GM19193 (cell line): ENCODE results near the gene PACSIN2.

ENCODE experiments used
- POLR2A ChIP-seq: IDR thresholded peaks from 4 replicates; pipeline ENCODE4 v1.6.1; 2011; ENCODE audit not compliant: insufficient read depth, insufficient read length; ENCODE audit errors: extremely low read depth

PACSIN2 gene

DNA sequence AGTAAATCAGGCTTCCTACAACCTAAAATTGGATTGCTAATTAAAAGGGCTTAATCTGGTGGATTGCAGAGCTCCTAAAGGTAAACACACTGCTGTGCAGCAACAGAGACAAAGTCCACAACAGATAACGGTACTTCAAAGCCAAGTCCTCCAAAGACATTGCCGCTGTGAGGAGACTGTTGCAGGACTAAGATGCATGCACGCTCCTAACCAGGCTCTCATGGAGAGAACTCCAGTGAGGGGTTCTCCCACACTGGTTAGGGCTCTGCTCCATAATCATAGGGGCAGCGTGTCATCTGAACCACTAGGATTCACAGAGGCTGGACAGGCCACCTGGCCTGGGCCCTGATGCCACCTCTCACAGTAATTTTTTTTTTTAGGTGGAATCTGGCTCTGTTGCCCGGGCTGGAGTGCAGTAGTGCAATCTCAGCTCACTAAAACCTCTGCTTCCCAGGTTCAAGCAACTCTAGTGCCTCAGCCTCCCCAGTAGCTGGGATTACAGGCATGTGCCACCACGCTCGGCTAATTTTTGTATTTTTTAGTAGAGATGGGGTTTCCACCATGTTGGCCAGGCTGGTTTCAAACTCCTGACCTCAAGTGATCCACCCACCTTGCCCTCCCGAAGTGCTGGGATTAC is 101.0 kb downstream of the PACSIN2 start:
- TF ChIP-seq POLR2A: no peak

- no peak for TF ChIP-seq POLR2A
Measured at GRCh38 chr22:42912059-42912458, 102.9 kb downstream of the PACSIN2 start.

GRCh38 chr22:42910221-42910942 is 104.6 kb downstream of the PACSIN2 start:
- no peak for TF ChIP-seq POLR2A

- no peak for TF ChIP-seq POLR2A
Measured at GRCh38 chr22:42909363-42910058, 105.4 kb downstream of the PACSIN2 start.

GRCh38 chr22:42908374-42908746 is 106.6 kb downstream of the PACSIN2 start:
- no peak for TF ChIP-seq POLR2A

GRCh38 chr22:42907404-42908373 is 107.3 kb downstream of the PACSIN2 start:
- no peak for TF ChIP-seq POLR2A

DNA sequence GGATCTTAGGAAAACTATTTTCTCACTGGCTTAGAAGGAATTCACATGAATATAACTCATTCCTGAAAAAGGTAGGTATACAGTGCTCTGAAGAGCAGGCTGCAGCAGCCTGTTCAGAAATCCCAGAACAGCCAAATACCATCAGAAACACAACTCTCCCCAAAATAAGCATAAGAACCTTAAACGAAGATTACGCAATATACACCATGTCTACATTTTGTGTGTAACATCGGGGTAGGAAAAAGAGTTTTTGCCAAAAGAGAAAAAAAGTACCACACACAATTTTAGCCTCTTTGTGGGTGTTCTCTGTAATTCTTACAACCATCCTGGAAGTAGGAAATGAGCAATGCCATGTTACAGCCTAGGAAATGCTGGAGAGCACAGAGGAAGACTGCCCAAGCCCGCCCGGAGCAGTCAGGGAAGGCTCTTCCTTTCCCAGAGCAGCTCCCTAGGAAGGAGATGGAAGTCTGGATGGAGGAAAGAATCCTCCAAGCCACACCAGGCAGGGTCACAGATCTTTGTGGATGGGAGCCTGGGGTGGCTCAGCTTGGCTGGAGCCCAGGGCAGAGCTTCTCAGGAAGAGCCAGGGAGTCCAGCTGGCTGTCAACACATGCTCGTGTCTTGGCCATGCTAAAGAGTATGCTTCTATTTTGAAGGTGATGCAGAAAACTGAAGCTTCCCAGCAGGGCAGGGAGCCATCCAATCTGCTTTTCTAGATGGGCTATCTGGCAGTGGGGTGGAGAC is 108.2 kb downstream of the PACSIN2 start:
- no peak for TF ChIP-seq POLR2A

- TF ChIP-seq POLR2A: no peak
Measured at GRCh38 chr22:42905702-42906183, 109.2 kb downstream of the PACSIN2 start.

GRCh38 chr22:42905217-42905616 is 109.7 kb downstream of the PACSIN2 start:
- no peak for TF ChIP-seq POLR2A

GRCh38 chr22:42904050-42904449 is 110.9 kb downstream of the PACSIN2 start:
- no peak for TF ChIP-seq POLR2A

DNA sequence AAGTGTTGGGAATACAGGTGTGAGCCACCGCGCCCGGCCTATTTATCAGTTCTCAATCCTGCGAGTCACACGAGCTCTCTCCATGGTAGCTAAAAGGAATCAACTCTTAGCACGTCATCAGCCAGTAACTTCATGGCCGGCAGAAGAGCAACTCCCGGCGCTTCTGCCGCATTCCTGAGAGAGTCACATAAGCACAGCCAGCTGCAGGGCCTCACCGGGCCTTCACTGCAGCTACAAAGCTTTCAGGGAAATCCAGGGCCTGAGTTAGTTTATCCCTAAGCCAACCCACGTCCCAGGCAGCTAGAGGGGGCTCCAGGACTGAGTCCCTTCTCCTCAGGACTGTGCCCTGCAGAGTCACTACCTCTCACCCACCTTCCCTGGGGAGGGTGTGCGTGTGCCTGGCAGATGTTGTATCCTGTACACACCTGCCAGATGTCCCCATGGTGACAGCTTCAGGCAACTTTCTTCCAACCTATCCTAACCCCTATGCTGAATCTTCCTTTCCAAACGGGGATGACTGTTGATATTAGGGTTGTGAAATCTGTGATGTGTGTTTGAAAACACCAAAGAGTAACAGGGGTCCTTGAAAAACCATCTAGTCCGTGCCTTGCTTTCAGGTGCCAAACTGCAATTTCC is 112.0 kb downstream of the PACSIN2 start:
- no peak for TF ChIP-seq POLR2A

DNA sequence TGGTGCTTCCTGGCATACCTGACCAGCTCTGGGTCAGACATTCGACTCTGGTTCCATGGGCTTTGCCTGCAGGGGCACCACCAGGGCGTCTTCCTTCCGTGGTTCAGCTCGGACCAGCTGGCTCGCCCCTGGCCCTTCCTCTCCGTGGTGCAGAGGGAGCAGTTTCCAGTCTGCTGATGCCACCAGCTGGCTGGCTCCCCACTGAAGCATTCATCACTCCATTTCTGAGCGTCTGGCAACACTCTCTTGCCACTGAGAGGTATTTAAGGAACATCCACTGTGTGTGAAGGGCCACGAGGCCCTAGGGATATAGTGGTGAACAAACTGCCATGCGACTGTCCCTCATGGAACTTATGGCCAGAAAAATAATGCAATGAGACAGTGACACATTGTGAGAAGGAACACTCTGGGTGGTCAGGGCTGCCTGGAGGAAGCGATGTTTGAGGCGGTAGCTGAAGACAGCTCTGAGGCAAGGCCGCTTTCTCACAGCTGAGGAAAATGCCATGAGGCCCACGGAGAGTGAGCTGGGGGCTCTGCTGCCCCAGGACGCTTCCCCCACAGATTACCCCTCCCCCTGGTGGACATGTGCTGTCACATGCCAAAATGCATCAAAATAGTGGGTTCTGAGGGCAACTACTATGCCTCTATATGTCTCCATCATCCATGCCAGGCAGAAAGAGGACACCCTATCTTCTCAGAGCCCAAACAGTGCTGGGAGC is 113.0 kb downstream of the PACSIN2 start:
- TF ChIP-seq POLR2A: no peak

DNA sequence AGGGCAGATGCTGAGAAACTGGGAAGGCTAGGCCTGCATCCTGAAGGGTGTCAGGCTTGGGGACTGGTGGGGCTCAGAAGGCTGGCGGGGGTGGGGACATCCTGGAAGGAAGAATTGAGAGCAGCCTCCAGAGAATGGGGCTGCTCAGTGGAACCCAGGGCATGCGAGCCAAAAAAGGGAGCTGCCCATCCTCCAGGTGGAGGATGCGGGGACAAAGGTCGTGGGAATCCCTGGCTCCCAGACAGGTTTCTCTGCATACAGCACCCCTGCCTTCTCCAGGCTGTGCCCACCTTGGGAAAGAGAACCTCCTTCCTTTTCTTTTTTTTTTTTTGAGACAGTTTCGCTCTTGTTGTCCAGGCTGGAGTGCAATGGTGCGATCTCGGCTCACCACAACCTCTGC is 117.0 kb downstream of the PACSIN2 start:
- TF ChIP-seq POLR2A: no peak
